ENCODE measurements around the gene UPP2. TPM values are rescaled to one million over a fixed set of nuclear protein-coding genes. Genes with fewer than 3 reads are reported as not detected.
A peak's percentile ranks its signal among the peaks of the same experiment; 100 is the strongest.

UPP2 gene
- total RNA-seq, 1 experiment from 2014 or later, result not detected

- no peak for DNase-seq (ENCODE audit: low spot score)
- TF ChIP-seq NR2C2 (CRISPR knock-in tag; IDR thresholded peaks at IDR 0.05), result no peak
- no peak for TF ChIP-seq ATF3 (CRISPR knock-in tag; conservative IDR thresholded peaks at IDR 0.05)
- no peak for TF ChIP-seq FOXP4 (CRISPR knock-in tag; IDR thresholded peaks at IDR 0.05)
- TF ChIP-seq ZNF138 (CRISPR knock-in tag; conservative IDR thresholded peaks at IDR 0.05), result no peak
- TF ChIP-seq GTF2I (CRISPR knock-in tag; conservative IDR thresholded peaks at IDR 0.05), result no peak
- no peak for TF ChIP-seq OVOL2 (CRISPR knock-in tag; IDR thresholded peaks at IDR 0.05; ENCODE audit: borderline replicate concordance)
- TF ChIP-seq TEAD4 (CRISPR knock-in tag; IDR thresholded peaks at IDR 0.05), result no peak
- TF ChIP-seq ZNF425 (CRISPR knock-in tag; conservative IDR thresholded peaks at IDR 0.05), result no peak
- no peak for TF ChIP-seq ZNF317 (CRISPR knock-in tag; IDR thresholded peaks at IDR 0.05; ENCODE audit: borderline replicate concordance, low read depth)
- no peak for TF ChIP-seq HMGA2 (CRISPR knock-in tag; IDR thresholded peaks at IDR 0.05)
- TF ChIP-seq IRF2 (CRISPR knock-in tag; IDR thresholded peaks at IDR 0.05; ENCODE audit: borderline replicate concordance, low read depth), result no peak
- no peak for TF ChIP-seq CREM (CRISPR knock-in tag; IDR thresholded peaks at IDR 0.05)
- no peak for TF ChIP-seq NFYB (CRISPR knock-in tag; conservative IDR thresholded peaks at IDR 0.05; ENCODE audit: low read depth)
- TF ChIP-seq NR3C1 (CRISPR knock-in tag; conservative IDR thresholded peaks at IDR 0.05; ENCODE audit: low read depth), result no peak
- H3K9me3 Mint-ChIP-seq, result peaks cover 19% of the 10 kb centered on the region
- ATAC-seq, result no peak
- POLR2A ChIA-PET, result no interaction called here
- CTCF ChIA-PET, result interaction anchor here (1.8 kb wide), 1 partner anchor 120 kb away, joined by 4 read pairs; no protein-coding TSS in a partner anchor
- H3K4me3 Mint-ChIP-seq, result no peak overlapping the region
- no peaks in the 10 kb centered on the region for H3K36me3 Mint-ChIP-seq
- no peak overlapping the region for H3K27ac Mint-ChIP-seq
- peaks cover 17% of the 10 kb centered on the region for H3K4me1 Mint-ChIP-seq
- H3K27me3 Mint-ChIP-seq (ENCODE audit: low read depth), result no peaks in the 10 kb centered on the region; the same call in 1 of the 2 replicates
Observed at GRCh38 chr2:158143703-158144360, 42.2 kb downstream of the UPP2 start.

- ChIA-PET CTCF (interaction anchor here (0.7 to 1.8 kb wide), 2 partner anchors 34 to 121 kb away, joined by 3 to 4 read pairs; no protein-coding TSS in a partner anchor), POLR2A (no interaction called here)
- no peaks in the 10 kb centered on the region for H3K36me3 Mint-ChIP-seq
- TF ChIP-seq ZNF219 (CRISPR knock-in tag; IDR thresholded peaks at IDR 0.05; ENCODE audit: borderline replicate concordance) (no peak), HMGA2 (CRISPR knock-in tag; IDR thresholded peaks at IDR 0.05) (no peak), GRHL2 (CRISPR knock-in tag; IDR thresholded peaks at IDR 0.05; ENCODE audit: insufficient replicate concordance, severe bottlenecking) (no peak), NR3C1 (CRISPR knock-in tag; conservative IDR thresholded peaks at IDR 0.05; ENCODE audit: low read depth) (no peak), ZNF281 (CRISPR knock-in tag; IDR thresholded peaks at IDR 0.05) (no peak), GABPB1 (CRISPR knock-in tag; IDR thresholded peaks at IDR 0.05) (no peak), ATF6 (CRISPR knock-in tag; IDR thresholded peaks at IDR 0.05) (no peak)
- ATAC-seq (peak; percentile 99), DNase-seq (ENCODE audit: low spot score) (peak; percentile 81)
- peaks cover 12% of the 10 kb centered on the region for H3K4me1 Mint-ChIP-seq
- H3K27me3 Mint-ChIP-seq (ENCODE audit: low read depth), result no peaks in the 10 kb centered on the region; the same call in 1 of the 2 replicates
- no peak overlapping the region for H3K27ac Mint-ChIP-seq
- peaks cover 19% of the 10 kb centered on the region for H3K9me3 Mint-ChIP-seq
- no peak overlapping the region for H3K4me3 Mint-ChIP-seq
Observed at GRCh38 chr2:158144914-158145625, 43.4 kb downstream of the UPP2 start.

All from WTC11 (cell line).